GM19035 (cell line): Measurements from ENCODE around the gene CTSS.
"Not testable (repeated sequence)": the region's sequence is repeated elsewhere in the genome, so short reads cannot be mapped to it uniquely, and the experiment has no call there.

Experiments used
- ATAC-seq: cut with Tn5 transposase; IDR thresholded peaks from one replicate; pipeline ENCODE4 v1.9.1; 2021; ENCODE audit not compliant: unreplicated experiment

CTSS gene

DNA sequence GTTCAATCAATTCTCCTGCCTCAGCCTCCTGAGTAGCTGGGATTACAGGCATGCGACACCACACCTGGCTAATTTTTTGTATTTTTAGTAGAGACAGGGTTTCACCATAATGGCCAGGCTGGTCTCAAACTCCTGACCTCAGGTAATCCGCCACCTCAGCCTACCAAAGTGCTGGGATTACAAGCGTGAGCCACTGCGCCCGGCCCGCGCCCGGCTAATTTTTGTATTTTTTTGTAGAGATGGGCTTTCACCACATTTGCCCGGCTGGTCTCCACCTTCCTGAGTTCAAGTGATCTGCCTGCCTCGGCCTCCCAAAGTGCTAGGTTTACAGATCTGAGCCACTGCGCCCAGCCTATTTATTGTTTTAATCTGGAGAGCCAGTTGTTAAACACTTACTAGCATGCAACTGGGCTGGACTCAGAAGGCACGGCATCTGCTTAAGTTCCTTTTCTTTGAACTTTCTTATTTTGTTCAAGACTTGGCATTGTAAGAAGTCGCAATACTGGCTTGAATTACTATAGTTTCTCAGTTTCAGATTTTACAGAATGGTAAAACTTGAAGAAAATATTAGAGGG is 10.4 kb upstream of the CTSS start:
- not testable (repeated sequence) for ATAC-seq

DNA sequence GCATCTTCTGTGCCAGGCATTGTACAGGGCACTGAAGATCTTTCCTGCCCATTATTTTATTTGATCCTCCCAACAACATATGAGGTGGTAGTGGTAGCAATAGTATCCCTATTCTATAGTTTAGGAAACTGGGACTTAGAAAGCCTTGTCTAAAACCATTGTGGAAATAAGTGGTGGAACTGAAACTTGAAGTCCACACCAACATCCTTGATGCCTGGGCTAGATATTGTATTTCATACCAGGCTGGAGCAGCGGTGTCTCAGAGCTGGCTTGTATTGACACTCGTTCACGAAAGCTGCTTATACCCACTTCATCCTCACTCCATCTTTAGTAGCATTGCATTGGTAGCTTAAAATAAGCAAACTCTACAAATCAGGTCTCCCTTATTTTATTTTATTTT is 9.7 kb upstream of the CTSS start:
- no peak for ATAC-seq

DNA sequence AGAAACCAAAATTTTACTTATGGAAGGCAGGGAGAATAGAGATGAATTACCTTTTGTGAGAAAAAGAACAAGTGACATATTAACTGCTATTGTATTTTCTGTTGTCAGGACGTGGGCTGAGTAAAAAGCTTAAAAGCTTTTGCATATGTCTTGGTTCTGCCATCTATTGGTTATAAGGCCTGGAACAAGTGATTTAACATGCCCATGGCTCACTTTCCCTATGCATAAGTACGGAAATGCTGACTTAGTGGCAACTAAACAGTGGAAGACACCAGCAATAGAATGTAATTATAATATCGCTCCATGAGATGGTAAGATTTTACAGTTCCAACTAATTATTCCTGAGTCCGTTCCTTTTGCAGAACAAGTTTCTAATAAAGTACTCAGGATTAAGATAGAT is 6.7 kb upstream of the CTSS start:
- ATAC-seq: no peak

DNA sequence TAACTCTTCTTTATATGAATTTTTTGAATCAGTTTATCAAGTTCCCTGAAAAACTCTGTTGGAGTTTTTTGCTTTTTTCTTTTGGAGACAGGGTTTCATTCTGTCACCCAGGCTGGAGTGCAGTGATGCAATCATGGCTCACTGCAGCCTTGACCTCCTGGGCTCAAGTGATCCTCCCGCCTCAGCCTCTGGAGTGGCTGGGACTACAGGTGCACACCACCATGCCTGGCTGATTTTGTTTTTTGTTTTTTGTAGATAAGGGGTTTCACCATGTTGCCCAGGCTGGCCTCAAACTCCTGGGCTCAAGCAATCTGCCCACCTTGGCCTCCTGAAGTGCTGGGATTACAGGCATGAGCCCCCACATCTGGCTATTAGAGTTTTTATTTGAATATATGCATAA is 2.1 kb upstream of the CTSS start:
- not testable (repeated sequence) for ATAC-seq

DNA sequence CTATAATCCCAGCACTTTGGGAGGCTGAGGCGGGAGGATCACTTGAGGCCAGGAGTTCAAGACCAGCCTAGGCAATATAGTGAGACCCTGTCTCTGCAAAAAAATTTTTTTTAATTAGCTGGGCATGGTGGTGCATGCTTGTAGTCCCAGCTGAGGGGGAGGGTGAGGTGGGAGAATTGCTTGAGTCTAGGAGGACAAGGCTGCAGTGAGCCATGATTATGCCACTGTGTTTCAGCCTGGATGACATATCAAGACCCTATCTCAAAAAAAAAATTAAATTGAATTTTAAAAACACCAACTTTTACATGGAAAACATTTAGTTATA is 361 bp upstream of the CTSS start:
- not testable (repeated sequence) for ATAC-seq

DNA sequence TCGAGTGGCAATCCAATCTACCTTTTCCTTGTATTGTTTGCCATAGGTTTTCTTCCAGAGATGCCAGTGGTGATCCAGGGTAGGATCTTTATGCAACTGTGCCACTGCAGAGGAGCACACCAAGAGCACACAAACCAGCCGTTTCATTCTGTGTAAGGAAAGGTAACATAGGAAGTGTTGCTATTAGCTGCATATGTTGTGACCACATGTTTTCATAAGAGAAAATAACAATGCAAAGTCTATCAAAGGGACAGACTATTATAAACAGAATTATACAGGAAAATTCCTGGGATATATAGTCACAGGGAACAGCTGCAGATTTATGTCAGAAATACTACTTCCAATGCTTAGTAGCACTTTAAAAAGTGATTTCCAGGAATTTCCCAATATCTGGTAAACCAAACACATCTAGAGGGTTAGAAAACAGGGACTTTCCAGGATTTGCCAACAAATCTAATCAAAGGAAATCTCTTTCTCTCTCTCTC is 919 bp downstream of the CTSS start:
- no peak for ATAC-seq

DNA sequence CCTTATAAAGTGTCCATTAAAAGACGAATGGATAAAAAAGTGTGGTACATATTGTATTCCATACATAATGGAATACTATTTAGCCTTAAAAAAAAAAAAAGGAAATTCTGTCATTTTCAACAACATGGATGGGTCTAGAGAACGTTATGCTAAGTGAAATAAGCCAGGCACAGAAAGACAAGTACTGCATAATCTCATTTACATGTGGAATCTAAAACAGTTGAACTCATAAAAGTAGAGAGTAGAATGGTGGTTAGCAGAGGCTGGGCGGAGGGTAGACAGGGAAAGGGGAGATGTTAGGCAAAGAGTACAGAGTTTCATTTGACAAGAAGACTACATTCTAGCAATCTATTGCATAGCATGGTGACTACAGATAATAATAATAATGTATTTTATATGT is 2.6 kb downstream of the CTSS start:
- ATAC-seq: no peak

DNA sequence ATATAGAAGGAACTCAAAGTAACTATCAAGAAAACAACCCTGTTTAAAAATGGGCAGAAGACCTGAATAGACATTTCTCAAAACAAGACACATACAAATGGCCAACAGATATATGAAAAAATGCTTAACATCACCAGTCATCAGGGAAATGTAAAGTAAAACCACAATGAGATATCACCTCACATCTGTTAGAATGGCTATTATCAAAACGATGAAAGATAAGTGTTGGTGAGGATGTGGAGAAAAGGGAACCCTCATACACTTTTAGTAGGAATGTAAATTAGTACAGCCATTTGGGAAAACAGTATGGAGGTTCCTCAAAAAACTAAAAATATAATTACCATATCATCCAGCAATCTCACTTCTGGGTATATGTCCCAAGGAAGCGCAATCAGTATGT is 3.0 kb downstream of the CTSS start:
- ATAC-seq: no peak

DNA sequence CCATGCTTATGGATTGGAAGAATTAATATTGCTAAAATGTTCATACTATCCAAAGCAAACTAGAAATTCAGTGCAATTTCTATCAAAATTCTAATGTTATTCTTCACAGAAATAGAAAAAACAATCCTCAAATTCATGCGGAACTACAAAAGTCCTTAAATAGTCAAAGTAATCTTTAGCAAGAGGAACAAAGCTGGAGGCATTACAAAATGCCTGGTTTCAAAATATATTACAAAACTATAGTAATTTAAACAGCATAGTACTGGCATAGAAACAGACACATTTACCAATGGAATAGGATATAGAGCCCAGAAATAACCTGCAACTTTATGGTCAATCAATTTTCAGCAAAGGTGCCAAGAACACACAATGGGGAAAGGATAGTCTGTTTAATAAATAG is 3.8 kb downstream of the CTSS start:
- no peak for ATAC-seq

DNA sequence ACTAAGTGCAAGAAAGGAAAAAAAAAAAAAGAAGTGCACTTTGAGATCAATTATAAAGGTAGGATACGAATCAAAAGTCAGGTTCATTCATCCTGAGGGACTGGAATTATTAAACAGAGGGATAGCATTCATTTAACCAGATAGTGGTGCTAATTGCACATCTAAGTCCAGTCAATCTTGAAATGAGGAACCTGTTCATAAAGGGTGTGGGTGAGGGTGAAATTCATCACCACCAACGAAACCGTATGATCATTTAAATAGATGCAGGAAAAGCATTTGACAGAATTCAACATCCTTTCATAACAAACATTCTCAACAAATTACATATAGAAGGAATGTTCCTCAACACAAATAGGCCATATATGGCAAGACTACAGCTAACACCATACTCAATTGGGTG is 5.6 kb downstream of the CTSS start:
- no peak for ATAC-seq

DNA sequence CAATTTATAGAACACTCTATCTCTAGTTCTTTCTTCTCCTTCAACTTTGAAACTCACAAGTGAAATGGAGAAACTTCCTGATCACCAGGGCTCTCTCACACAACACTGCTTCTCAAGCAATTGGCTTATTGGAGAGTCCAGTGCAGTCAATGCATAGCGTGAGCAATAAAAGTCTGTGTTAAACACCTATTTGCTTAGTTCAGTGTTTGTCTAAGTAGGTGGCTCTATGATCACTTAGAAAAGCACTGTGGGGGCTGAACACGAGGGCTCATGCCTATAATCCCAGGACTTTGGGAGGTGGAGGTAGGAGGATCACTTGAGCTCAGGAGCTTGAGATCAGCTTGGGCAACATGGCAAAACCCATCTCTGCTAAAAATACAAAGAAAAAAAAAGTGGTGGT is 12.2 kb downstream of the CTSS start:
- no peak for ATAC-seq

DNA sequence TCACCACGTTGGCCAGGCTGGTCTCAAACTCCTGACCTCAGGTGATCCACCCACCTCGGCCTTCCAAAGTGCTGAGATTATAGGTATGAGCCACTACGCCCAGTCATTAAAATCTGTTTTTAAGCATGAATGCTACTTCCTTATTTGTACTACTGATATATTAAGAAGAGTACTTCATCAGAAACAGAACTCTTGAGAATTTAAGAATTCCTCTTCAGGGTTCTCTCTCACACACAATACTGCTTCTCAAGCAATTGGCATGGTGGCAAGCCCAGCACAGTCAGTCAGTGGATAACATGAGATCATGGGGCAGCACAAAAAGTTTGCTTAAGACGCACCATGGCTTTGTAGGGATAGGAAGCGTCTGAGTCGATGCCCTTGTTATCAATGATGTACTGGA is 14.1 kb downstream of the CTSS start:
- no peak for ATAC-seq

DNA sequence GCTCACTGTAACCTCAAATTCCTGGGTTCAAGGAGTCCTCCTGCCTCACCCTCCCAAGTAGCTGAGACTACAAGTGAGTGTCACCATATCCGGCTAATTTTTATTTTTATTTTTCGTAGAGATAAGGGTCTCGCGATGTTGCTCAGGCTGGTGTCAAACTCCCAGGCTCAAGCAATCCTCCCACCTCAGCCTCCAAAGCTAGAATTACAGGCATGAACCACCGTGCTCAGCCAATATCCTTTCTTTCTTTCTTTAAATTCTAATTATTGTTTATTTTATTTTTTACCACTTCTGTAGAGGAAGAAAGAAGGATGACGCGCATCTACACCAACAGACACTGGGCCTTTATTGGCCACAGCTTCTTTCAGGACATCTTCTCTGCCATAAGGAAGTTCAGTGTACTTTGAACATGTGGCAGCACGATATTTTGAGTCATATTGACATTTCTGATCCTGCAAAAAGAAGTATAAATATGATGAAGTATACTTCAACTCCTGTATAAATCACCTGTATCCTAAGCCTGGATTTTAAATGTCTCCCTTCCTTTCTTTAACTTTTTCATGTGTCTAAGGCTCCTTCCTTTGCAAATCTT is 15.8 kb downstream of the CTSS start:
- ATAC-seq: no peak

DNA sequence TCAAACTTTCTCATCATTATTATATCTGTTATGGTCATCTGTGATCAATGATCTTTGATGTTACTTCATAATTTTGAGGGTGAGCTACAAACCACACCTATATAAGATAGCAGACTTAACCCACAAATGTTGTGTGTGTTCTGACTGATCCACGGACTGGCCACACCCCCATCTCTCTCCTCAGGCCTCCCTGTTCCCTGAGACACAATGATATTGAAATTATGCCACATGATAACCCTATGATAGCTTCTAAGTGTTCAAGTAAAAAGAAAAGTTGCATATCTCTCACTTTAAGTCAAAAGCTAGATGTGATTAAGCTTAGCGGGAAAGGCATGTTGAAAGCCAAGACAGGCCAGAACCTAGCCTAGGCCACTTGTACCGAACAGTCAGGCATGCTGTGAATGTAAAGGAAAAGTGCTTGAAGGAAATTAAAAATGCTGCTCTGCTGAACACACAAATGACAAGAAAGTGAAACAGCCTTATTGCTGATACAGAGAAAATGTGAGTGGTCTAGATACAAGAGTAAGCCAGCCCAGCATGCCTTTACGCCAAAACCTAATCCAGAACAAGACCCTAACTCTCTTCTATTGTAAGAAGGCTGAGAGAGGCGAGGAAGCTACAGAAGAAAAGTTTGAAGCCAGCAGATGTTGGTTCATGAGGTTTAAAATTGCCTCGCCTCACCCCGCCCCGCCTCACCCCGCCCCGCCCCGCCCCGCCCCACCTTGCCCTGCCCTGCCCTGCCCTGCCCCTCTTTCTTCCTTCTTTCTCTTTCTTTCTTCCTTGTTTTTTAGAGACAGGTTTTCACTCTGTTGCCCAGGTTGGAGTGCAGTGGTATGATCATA is 16.5 kb downstream of the CTSS start:
- ATAC-seq: no peak

DNA sequence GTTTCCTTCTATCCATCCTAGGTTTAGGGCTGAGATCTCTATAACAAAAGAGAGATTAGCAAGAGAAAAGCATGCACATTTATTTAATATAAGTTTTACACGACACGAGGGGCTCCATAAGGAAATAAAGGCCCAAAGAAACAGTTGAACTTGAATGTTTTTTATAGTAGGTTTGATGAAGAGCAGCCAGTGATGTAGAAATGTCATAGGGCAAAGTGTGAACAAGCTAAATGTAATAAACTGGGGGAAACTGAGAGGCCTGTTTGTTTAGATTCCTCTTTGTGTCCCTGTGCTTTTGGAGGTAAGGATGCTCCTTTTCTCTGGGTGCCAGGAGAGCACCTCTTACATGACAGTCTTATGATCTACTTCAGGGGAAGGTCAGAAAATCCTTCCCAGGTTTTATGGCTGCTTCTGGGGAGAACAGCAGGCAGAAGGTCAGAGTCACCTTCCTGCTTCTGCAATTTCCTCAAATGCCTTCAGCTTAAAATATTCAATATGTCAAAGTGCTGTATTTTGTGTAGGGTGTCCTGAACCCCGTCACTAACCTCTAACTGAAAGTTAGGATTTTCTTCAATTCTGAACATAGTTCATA is 35.4 kb downstream of the CTSS start:
- no peak for ATAC-seq

DNA sequence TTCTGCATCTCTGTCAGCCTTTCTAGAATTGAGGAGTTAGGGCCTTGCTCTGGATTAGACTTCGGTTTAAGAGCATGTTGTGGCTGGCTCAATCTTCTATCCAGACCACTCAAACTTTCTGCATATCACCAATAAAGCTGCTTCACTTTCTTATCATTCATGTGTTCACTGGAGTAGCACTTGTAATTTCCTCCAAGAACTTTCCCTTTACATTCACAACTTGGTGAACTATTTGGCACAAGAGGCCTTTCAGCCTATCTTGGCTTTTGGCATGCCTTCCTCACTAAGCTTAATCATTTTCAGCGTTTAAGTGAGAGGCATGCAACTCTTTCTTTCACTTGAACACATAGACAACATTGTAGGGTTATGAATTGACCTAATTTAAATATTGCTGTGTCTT is 41.2 kb downstream of the CTSS start:
- ATAC-seq: no peak

DNA sequence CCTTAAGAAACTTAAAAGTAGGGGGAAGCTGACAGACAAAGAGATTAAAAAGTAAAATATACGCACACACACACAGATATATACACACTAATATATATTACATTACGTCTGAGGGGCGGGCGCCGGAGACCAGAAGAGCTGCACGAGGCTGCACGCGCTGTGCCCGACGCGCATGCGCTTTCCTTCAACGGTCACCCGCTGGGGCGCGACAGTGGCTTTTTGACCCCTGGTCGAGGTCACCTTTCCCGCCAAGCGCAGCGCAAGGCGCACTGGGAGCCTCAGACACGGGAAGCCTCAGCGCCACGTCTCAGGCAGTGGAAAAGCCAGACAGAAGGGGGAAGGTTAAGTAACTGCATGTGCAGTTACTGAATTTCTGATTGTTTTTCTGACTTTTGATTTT is 44.9 kb downstream of the CTSS start, which contains the start of gene HORMAD1:
Gene HORMAD1, minus strand, starts transcription at position 193 of the 400 bp plus-strand sequence. CDS start 1,390 bp downstream, outside the sequence.
- no peak for ATAC-seq

DNA sequence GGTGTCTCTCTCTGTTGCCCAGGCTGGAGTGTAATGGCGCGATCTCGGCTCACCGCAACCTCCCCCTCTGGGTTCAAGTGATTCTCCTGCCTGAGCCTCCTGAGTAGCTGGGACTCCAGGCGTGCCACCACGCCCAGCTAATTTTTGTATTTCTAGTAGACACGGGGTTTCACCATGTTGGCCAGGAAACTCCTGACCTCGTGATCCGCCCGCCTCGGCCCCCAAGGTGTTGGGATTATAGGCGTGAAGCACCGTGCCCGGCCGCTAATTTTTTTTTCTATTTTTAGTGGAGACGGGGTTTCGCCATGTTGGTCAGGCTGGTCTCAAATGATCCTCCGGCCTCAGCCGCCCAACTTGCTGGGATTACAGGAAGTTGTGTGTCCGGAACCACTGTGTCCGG is 45.5 kb downstream of the CTSS start:
- ATAC-seq: no peak

DNA sequence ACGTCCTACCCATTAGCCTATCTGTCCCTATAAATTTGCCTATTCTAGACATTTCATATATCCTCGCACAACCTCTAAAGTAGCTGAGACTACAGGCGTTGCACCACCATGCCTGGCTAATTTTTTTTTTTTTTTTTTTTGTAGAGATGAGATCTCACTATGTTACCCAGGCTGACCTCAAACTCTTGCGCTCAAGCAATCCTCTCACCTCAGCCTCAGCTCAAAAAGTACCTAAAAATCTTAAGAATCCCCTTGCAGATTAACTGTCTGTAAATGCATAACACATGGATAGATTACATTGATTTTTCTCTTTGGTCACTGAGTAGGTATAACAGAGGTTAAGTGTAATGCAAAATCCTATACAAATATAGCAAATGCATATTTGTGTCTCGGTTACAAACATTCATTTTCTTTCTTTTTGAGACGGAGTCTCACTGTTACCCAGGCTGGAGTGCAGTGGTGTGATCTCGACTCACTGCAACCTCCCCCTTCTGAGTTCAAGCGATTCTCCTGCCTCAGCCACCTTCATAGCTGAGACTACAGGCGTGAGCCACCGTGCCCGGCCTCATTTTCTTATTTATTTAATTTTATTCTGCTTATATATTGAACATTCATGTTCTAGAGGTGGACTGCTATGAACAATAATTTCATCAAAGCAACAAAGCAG is 47.2 kb downstream of the CTSS start:
- no peak for ATAC-seq

DNA sequence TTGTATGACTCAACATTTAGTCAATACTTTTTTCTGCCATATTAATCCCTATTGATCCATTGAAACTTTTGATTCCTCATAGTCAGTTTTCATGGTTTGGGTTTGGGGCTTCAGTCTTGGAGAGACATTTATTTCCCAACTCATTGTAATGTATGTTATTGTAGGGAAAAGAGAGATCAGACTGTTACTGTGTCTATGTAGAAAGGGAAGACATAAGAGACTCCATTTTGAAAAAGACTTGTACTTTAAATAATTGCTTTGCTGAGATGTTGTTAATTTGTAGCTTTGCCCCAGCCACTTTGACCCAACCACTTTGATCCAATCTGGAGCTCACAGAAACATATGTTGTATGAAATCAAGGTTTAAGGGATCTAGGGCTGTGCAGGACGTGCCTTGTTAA is 56.5 kb downstream of the CTSS start:
- ATAC-seq: not testable (repeated sequence)

DNA sequence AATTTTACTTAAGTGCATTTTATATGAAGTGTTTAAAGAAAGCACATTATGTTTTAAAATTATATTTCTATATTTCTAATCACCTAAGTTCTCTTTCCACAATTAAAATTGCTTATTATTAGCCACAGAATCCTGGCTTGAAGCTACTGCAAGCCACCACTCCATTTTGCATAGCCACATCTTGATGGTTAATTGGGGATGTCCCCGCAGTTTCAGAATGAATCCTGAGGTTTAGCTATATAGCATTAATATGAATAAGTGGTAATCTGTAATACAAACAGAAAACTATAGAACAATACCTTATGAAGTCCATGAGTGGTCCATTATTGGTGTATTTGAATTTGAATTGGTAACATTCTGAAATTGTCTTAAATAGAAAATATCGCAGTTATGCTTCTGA is 57.0 kb downstream of the CTSS start:
- no peak for ATAC-seq
